ENCODE measurements around the gene CLMP. TPM values are rescaled to one million over a fixed set of nuclear protein-coding genes. Genes with fewer than 3 reads are reported as not detected.

The CLMP gene
- total RNA-seq, 3 donors from 2014 or later: 4.7 to 84.9 (median 11.0) TPM

- no peak for ATAC-seq
These were observed 147.6 kb downstream of the CLMP start for GRCh38 chr11:123047266-123047946.

GRCh38 chr11:123046473-123047259 lies 148.4 kb downstream of the CLMP start:
- Histone ChIP-seq H3K4me1 (ENCODE audit: low read depth) (no peaks in the 10 kb centered on the region), H3K9me3 (no peaks in the 10 kb centered on the region), H3K4me3 (no peak overlapping the region), H3K36me3 (ENCODE audit: low read depth) (no peaks in the 10 kb centered on the region)
- no peak for TF ChIP-seq CTCF (IDR thresholded peaks at IDR 0.05)
- intact Hi-C loops (cut with DNase I, micrococcal nuclease): no loop called here
- no peak for ATAC-seq
- no peak for DNase-seq

More at GRCh38 chr11:123047266-123047946, 147.6 kb downstream of the CLMP start:
- Histone ChIP-seq H3K4me3 (no peak overlapping the region), H3K9me3 (no peaks in the 10 kb centered on the region), H3K4me1 (ENCODE audit: low read depth) (no peaks in the 10 kb centered on the region), H3K36me3 (ENCODE audit: low read depth) (no peaks in the 10 kb centered on the region)
- intact Hi-C loops (cut with DNase I, micrococcal nuclease): no loop called here
- DNase-seq: no peak
- TF ChIP-seq CTCF (IDR thresholded peaks at IDR 0.05): no peak

GRCh38 chr11:123045101-123045500 lies 149.9 kb downstream of the CLMP start:
- ATAC-seq (no peak), DNase-seq (no peak)
- Histone ChIP-seq H3K4me3 (no peak overlapping the region), H3K9me3 (no peaks in the 10 kb centered on the region), H3K36me3 (ENCODE audit: low read depth) (no peaks in the 10 kb centered on the region), H3K4me1 (ENCODE audit: low read depth) (no peaks in the 10 kb centered on the region)
- TF ChIP-seq CTCF (IDR thresholded peaks at IDR 0.05): no peak
- intact Hi-C loops (cut with DNase I, micrococcal nuclease): no loop called here

GRCh38 chr11:123041185-123041584 lies 153.9 kb downstream of the CLMP start:
- no peak for TF ChIP-seq CTCF (IDR thresholded peaks at IDR 0.05)
- no peak for ATAC-seq
- H3K9me3 ChIP-seq: no peaks in the 10 kb centered on the region
- intact Hi-C loops (cut with DNase I, micrococcal nuclease): no loop called here
- no peaks in the 10 kb centered on the region for H3K36me3 ChIP-seq (ENCODE audit: low read depth)
- H3K4me1 ChIP-seq (ENCODE audit: low read depth): no peaks in the 10 kb centered on the region
- no peak for DNase-seq
- no peak overlapping the region for H3K4me3 ChIP-seq

- Histone ChIP-seq H3K4me1 (ENCODE audit: low read depth) (no peaks in the 10 kb centered on the region), H3K4me3 (no peak overlapping the region), H3K36me3 (ENCODE audit: low read depth) (no peaks in the 10 kb centered on the region), H3K9me3 (no peaks in the 10 kb centered on the region)
- TF ChIP-seq CTCF (IDR thresholded peaks at IDR 0.05): no peak
- DNase-seq (no peak), ATAC-seq (no peak)
- intact Hi-C loops (cut with DNase I, micrococcal nuclease): no loop called here
These were observed 155.0 kb downstream of the CLMP start for GRCh38 chr11:123040111-123040432.

Measured in mucosa of descending colon (tissue), 3 donors.